Esophagus (tissue), 2 donors: ENCODE results near the gene ADARB2. TPM values are rescaled to one million over a fixed set of nuclear protein-coding genes. Genes with fewer than 3 reads are reported as not detected.
"Not testable (repeated sequence)": the region's sequence is repeated elsewhere in the genome, so short reads cannot be mapped to it uniquely, and the experiment has no call there.

Experiments used
- H3K27ac ChIP-seq, 2 donors: one replicate each; pipeline ENCODE4 v1.5.1; 2013; ENCODE audit warnings: low read depth in 2 of 2, mild to moderate bottlenecking in 2 of 2, inconsistent platforms in 1 of 2, low read length in 1 of 2, moderate library complexity in 1 of 2
- H3K27me3 ChIP-seq, 2 donors: one replicate each; pipeline ENCODE4 v1.6.1; 2013; ENCODE audit warnings: low read length in 2 of 2, control low read depth in 1 of 2, mild to moderate bottlenecking in 1 of 2; ENCODE audit not compliant: insufficient read depth in 2 of 2, control insufficient read depth in 1 of 2
- H3K36me3 ChIP-seq, 2 donors: one replicate each; pipeline ENCODE4 v1.6.1; 2013; ENCODE audit warnings: low read length in 1 of 2; ENCODE audit not compliant: control insufficient read depth in 2 of 2, insufficient read depth in 2 of 2
- H3K4me1 ChIP-seq, 2 donors: one replicate each; pipeline ENCODE4 v1.6.1; 2013; ENCODE audit warnings: low read length in 1 of 2; ENCODE audit not compliant: control insufficient read depth in 2 of 2, insufficient read depth in 2 of 2
- H3K4me3 ChIP-seq, 2 donors: one replicate each; pipeline ENCODE4 v1.5.1; 2013; ENCODE audit warnings: low read length in 2 of 2, mild to moderate bottlenecking in 2 of 2, low read depth in 1 of 2, moderate library complexity in 1 of 2
- H3K9me3 ChIP-seq, 2 donors: one replicate each; pipeline ENCODE4 v1.6.1; 2013; ENCODE audit warnings: mild to moderate bottlenecking in 2 of 2, low read depth in 1 of 2, low read length in 1 of 2, moderate library complexity in 1 of 2; ENCODE audit not compliant: control insufficient read depth in 2 of 2, insufficient read depth in 1 of 2
- WGBS, 2 donors: extraction: QIAGEN DNeasy Blood & Tissue Kit; methylation state at CpG; one replicate each; pipeline ENCODE4 v1.1.7; 2013; 5-methylcytosine and 5-hydroxymethylcytosine counted together
- polyA plus RNA-seq, 2 donors: library from polyadenylated mRNA; stranded (reverse); fragments of 200-250 nt; gene quantifications; one replicate each; pipeline ENCODE4 v1.2.3, GENCODE V29; 2013
- donor health status: healthy with polysubstance abuse.
- donor health status: Bipolar disorder and iron deficiency.

The ADARB2 gene
- polyA plus RNA-seq, 2 donors = 0.33 to 0.65 TPM

- WGBS, 2 donors = 92 to 93% methylated on average over 9 of the region's 9 CpGs
- Histone ChIP-seq H3K27ac (no peak overlapping the region), H3K36me3 (no peaks in the 10 kb centered on the region), H3K27me3 (no peaks in the 10 kb centered on the region), H3K4me3 (no peak overlapping the region), H3K4me1 (no peaks in the 10 kb centered on the region), H3K9me3 (peaks cover 0 to 7% of the 10 kb centered on the region in 2 donors)
Observed at GRCh38 chr10:1329622-1330021, 407.7 kb downstream of the ADARB2 start.

GRCh38 chr10:1328981-1329614 lies 408.2 kb downstream of the ADARB2 start:
- Histone ChIP-seq H3K9me3 (peaks cover 0 to 7% of the 10 kb centered on the region in 2 donors), H3K4me3 (no peak overlapping the region), H3K27ac (no peak overlapping the region), H3K36me3 (no peaks in the 10 kb centered on the region), H3K4me1 (no peaks in the 10 kb centered on the region), H3K27me3 (no peaks in the 10 kb centered on the region)
- 74 to 87% methylated on average over 5 of the region's 5 CpGs for WGBS, 2 donors

GRCh38 chr10:1328161-1328823 lies 409.0 kb downstream of the ADARB2 start:
- Histone ChIP-seq H3K27ac (no peak overlapping the region), H3K27me3 (no peaks in the 10 kb centered on the region), H3K9me3 (peaks cover 0 to 7% of the 10 kb centered on the region in 2 donors), H3K4me1 (no peaks in the 10 kb centered on the region), H3K36me3 (no peaks in the 10 kb centered on the region), H3K4me3 (no peak overlapping the region)
- 69 to 83% methylated on average over 15 of the region's 15 CpGs for WGBS, 2 donors

GRCh38 chr10:1327759-1328158 lies 409.6 kb downstream of the ADARB2 start:
- Histone ChIP-seq H3K4me1 (no peaks in the 10 kb centered on the region), H3K27ac (no peak overlapping the region), H3K9me3 (peaks cover 0 to 7% of the 10 kb centered on the region in 2 donors), H3K36me3 (no peaks in the 10 kb centered on the region), H3K4me3 (no peak overlapping the region), H3K27me3 (no peaks in the 10 kb centered on the region)
- WGBS, 2 donors = 86 to 97% methylated on average over 15 of the region's 15 CpGs

DNA sequence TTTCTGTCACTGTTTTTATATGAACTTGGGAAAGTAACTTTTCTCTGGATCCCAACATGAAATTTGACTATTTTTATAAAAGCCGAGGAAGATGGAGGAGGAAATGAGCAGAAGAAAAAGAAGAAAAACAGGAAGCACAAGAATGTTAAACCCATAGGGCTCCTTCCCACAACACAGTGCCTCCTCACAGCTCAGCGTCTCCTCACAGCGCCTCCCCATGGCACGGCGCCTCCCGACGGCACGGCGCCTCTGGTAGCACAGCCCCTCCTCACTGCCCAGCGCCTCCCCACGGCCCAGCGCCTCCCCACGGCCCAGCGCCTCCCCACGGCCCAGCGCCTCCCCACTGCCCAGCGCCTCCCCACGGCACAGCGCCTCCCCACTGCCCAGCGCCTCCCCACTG lies 410.8 kb downstream of the ADARB2 start:
- H3K27ac ChIP-seq, H3K36me3 ChIP-seq, H3K4me1 ChIP-seq, H3K9me3 ChIP-seq, H3K27me3 ChIP-seq, H3K4me3 ChIP-seq: not testable (repeated sequence)
- 92 to 94% methylated on average over 15 to 20 of the region's 20 CpGs for WGBS, 2 donors

DNA sequence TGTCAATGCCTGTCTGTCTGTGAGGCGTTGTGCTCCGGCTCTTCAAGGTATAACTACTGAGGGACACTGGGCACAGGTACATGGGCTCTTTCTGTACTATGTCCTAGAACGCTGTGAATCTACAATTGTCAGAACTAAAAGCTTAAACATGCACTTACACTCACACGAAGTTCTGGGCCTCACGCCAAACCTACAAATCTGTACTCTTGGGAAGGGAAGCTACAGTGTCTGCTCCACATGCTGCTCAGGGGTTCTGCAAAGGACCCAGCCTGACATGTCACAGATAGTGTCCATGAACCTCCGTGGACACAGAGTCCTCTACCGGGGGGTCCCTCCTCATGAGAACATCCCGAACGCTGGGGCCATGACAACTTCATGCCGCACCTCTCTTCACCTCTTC lies 412.4 kb downstream of the ADARB2 start:
- WGBS, 2 donors = 66 to 79% methylated on average over 10 of the region's 10 CpGs
- Histone ChIP-seq H3K27ac (no peak overlapping the region), H3K36me3 (no peaks in the 10 kb centered on the region), H3K4me3 (no peak overlapping the region), H3K27me3 (no peaks in the 10 kb centered on the region), H3K4me1 (no peaks in the 10 kb centered on the region), H3K9me3 (peaks cover 0 to 7% of the 10 kb centered on the region in 2 donors)

DNA sequence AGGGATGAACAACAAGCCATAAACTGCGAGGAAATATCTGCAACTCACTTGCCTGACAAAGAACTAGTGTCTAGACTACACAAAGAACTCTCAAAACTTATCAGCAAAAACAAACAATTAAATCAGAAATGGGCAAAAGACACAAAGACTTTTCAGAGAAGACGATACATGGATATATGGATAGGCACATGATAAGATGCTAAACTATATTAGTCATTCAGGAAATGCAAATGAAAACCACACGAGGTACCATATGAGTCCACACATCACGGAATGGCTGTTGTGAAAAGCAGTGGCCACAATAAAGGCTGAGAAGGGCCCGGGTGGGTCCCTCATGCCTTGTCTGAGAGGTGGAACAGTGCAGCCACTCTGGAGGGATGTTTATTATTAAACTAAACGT lies 413.4 kb downstream of the ADARB2 start:
- H3K27me3 ChIP-seq = no peaks in the 10 kb centered on the region
- no peak overlapping the region for H3K27ac ChIP-seq
- no peaks in the 10 kb centered on the region for H3K36me3 ChIP-seq
- 61 to 62% methylated on average over 6 of the region's 6 CpGs for WGBS, 2 donors
- H3K4me3 ChIP-seq = no peak overlapping the region
- H3K9me3 ChIP-seq = peaks cover 0 to 7% of the 10 kb centered on the region in 2 donors
- no peaks in the 10 kb centered on the region for H3K4me1 ChIP-seq

- no peak overlapping the region for H3K4me3 ChIP-seq
- H3K4me1 ChIP-seq = no peaks in the 10 kb centered on the region
- H3K27me3 ChIP-seq = no peaks in the 10 kb centered on the region
- 65 to 67% methylated on average over 3 of the region's 3 CpGs for WGBS, 2 donors
- no peaks in the 10 kb centered on the region for H3K36me3 ChIP-seq
- no peaks in the 10 kb centered on the region for H3K9me3 ChIP-seq
- H3K27ac ChIP-seq = no peak overlapping the region
Observed at GRCh38 chr10:1320739-1321320, 416.5 kb downstream of the ADARB2 start.

DNA sequence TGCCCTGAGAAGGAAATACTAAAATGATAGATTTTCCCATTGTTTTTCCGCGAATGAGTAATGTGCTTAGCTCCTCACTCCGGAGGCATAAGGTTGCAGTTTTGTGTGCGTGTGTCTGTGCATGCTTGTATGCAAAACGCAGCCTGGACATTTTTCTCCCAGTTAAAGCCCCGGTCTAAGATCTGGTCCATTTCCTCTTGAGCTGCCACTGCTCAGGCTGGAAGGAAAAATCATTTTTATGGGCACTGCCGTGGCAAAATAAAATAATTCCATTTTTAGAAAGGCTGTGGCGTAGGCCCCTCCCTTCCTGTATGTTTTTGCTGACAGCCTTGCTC lies 420.5 kb downstream of the ADARB2 start:
- H3K27ac ChIP-seq = no peak overlapping the region
- H3K9me3 ChIP-seq = no peaks in the 10 kb centered on the region
- WGBS, 2 donors = 50 to 56% methylated on average over 8 of the region's 8 CpGs
- no peak overlapping the region for H3K4me3 ChIP-seq
- no peaks in the 10 kb centered on the region for H3K36me3 ChIP-seq
- no peaks in the 10 kb centered on the region for H3K4me1 ChIP-seq
- no peaks in the 10 kb centered on the region for H3K27me3 ChIP-seq
